Nephron progenitor cell (in vitro differentiated cells): ENCODE measurements around the gene NDUFS6.
"Not testable (repeated sequence)": the region's sequence is repeated elsewhere in the genome, so short reads cannot be mapped to it uniquely, and the experiment has no call there.

Experiments used
- DNase-seq: peaks from one replicate; pipeline ENCODE4 v3.0.0; 2021
- H3K27ac Mint-ChIP-seq: 2 replicates; pipeline ENCODE4 v1.8.0; 2021; ENCODE audit warnings: mild to moderate bottlenecking, moderate library complexity, mixed read lengths
- H3K27me3 Mint-ChIP-seq: 2 replicates; pipeline ENCODE4 v1.8.0; 2021; ENCODE audit warnings: mild to moderate bottlenecking, low read depth, mixed read lengths; ENCODE audit not compliant: poor library complexity
- H3K36me3 Mint-ChIP-seq: 2 replicates; pipeline ENCODE4 v1.8.0; 2021; ENCODE audit warnings: low read depth, mixed read lengths
- H3K4me1 Mint-ChIP-seq: 2 replicates; pipeline ENCODE4 v1.8.0; 2021; ENCODE audit warnings: mixed read lengths
- H3K4me3 Mint-ChIP-seq: 2 replicates; pipeline ENCODE4 v1.8.0; 2021; ENCODE audit warnings: mild to moderate bottlenecking, moderate library complexity, mixed read lengths
- H3K9me3 Mint-ChIP-seq: 2 replicates; pipeline ENCODE4 v1.8.0; 2021; ENCODE audit warnings: mild to moderate bottlenecking, moderate library complexity, mixed read lengths
- CTCF ChIP-seq: fragments of 200-600 bp; sonication (generic); IDR thresholded peaks from 2 replicates; pipeline ENCODE4 v1.5.0; 2021; ENCODE audit warnings: antibody characterized with exemption

The NDUFS6 gene

GRCh38 chr5:1787472-1788047 is 13.6 kb upstream of the NDUFS6 start:
- Mint-ChIP-seq H3K9me3 (no peaks in the 10 kb centered on the region), H3K4me3 (no peak overlapping the region), H3K36me3 (peaks cover under 1% of the 10 kb centered on the region), H3K27ac (no peak overlapping the region), H3K27me3 (peaks cover 22% of the 10 kb centered on the region), H3K4me1 (peaks cover 44% of the 10 kb centered on the region)
- DNase-seq, result no peak
- TF ChIP-seq CTCF, result no peak

GRCh38 chr5:1788200-1788599 is 13.0 kb upstream of the NDUFS6 start:
- no peak for TF ChIP-seq CTCF
- Mint-ChIP-seq H3K4me3 (no peak overlapping the region), H3K9me3 (no peaks in the 10 kb centered on the region), H3K36me3 (peaks cover 4% of the 10 kb centered on the region), H3K27me3 (peaks cover 22% of the 10 kb centered on the region), H3K27ac (no peak overlapping the region), H3K4me1 (peaks cover 44% of the 10 kb centered on the region)
- no peak for DNase-seq

- H3K27me3 Mint-ChIP-seq, result peaks cover 19% of the 10 kb centered on the region
These were observed 12.4 kb upstream of the NDUFS6 start for GRCh38 chr5:1788828-1789227.

GRCh38 chr5:1789438-1789833 is 11.8 kb upstream of the NDUFS6 start:
- Mint-ChIP-seq H3K4me1 (peaks cover 45% of the 10 kb centered on the region), H3K27me3 (peaks cover 16% of the 10 kb centered on the region)
- not testable (repeated sequence) for DNase-seq, H3K36me3 Mint-ChIP-seq, H3K4me3 Mint-ChIP-seq, H3K9me3 Mint-ChIP-seq, H3K27ac Mint-ChIP-seq

More at GRCh38 chr5:1788828-1789227, 12.4 kb upstream of the NDUFS6 start:
- DNase-seq, result no peak
- peaks cover 46% of the 10 kb centered on the region for H3K4me1 Mint-ChIP-seq
- H3K4me3 Mint-ChIP-seq, result no peak overlapping the region
- H3K9me3 Mint-ChIP-seq, result no peaks in the 10 kb centered on the region
- no peak overlapping the region for H3K27ac Mint-ChIP-seq
- peaks cover 4% of the 10 kb centered on the region for H3K36me3 Mint-ChIP-seq
- no peak for TF ChIP-seq CTCF

- Mint-ChIP-seq H3K4me1 (peaks cover 46% of the 10 kb centered on the region), H3K4me3 (no peak overlapping the region), H3K9me3 (no peaks in the 10 kb centered on the region), H3K27me3 (peaks cover 12% of the 10 kb centered on the region), H3K36me3 (peaks cover 4% of the 10 kb centered on the region), H3K27ac (no peak overlapping the region)
- TF ChIP-seq CTCF, result no peak
- DNase-seq, result no peak
These were observed 11.3 kb upstream of the NDUFS6 start for GRCh38 chr5:1789834-1790471.

GRCh38 chr5:1791176-1791575 is 10.0 kb upstream of the NDUFS6 start:
- Mint-ChIP-seq H3K4me3 (no peak overlapping the region), H3K27ac (no peak overlapping the region), H3K4me1 (peaks cover 52% of the 10 kb centered on the region), H3K27me3 (peaks cover 12% of the 10 kb centered on the region), H3K36me3 (peaks cover 10% of the 10 kb centered on the region), H3K9me3 (no peaks in the 10 kb centered on the region)
- DNase-seq, result no peak
- no peak for TF ChIP-seq CTCF
